GM19239 (cell line): ENCODE data around the gene DISP3.

Experiments used
- DNase-seq: peaks from one replicate; pipeline ENCODE4 v3.0.0; 2011; ENCODE audit warnings: low spot score; ENCODE audit not compliant: insufficient read length
- FAIRE-seq: peaks from 2 replicates; lab custom pipeline; 2011; peaks lifted over from hg19 to GRCh38; lab: Jason Lieb, UNC

Gene DISP3

DNA sequence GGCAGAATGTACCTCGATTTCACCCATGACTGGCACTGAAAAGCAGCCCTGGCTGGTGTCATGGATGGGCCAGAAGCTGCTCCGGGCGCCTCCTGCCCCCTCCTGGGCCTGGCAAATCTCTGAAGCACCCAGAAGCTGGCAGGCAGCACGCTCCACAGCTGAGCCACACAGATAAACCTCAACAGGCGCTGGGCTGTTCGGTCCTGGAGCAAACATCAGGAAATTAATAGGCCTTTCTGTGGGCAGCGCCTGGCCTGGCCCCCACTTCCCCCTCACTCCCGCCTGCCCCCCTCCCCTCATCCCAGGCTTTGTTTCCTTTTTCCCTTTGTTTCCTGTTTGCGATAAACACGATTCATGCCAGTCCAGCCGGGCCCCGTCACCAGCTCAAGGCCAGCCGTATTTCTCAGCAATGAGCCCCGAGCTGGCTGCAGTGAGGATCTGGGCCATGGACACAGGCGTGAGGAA lies 20.1 kb upstream of the DISP3 start:
- no peak for DNase-seq
- no peak for FAIRE-seq

DNA sequence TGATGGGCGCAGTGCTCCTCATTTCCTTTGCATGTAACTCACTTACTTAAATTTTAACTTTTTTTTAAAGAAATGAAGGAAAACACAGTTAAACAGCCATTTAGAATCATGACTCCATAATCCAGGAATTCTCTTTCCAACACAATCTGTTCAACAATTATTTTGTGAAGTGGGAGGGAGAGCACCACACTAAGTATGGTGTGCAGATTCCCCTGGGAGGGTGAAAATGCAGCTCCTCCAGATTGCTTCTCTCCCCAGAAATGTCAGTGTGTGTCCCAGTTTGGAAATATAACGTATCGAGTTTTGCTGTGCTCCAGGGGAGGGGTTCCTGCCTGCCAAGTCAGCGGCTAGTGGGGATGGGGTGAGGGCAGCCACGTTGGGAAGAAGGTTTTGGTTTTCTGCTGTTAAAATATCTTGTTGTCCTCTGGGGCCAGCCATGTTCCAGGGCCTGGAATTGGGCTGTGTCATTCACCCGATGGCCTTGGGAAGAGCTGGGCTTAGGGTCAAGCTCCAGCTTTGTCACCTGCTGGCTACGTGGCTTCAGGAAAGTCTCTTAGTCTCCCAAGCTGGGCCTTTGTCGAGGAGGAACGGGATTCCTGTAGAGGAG lies 17.3 kb upstream of the DISP3 start:
- DNase-seq: no peak
- no peak for FAIRE-seq

DNA sequence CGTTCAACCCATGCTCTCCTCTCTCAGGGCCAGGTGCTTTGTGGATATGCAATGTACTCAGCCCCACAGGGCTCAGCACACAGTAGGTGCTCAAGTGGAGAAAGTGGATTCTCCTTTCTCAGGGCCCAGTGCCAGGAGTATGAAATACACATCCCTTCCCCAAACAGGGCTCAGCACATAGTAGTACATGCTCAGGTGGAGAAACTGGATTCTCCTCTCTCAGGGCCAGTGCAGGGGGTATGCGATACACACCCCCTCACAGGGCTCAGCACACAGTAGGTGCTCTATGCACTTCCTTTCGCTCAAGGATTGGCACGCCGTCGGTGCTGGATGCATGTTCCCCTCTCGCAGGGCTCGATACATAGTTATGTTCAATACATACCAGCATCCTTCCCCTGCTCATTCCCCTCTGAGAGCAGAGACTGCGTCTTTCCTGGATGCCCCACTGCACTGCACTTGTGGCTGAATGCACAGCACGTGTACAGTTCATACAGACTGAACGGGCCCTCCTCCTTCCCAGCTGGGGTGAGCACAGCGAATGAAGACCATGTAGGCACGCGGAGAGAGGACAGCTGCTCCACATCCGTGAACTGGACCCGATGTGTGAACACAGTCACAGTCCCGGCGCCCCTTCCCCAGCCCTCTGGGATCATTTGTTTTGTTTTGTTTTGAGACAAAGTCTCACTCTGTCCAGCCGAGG lies 16.6 kb upstream of the DISP3 start:
- no peak for DNase-seq
- no peak for FAIRE-seq

DNA sequence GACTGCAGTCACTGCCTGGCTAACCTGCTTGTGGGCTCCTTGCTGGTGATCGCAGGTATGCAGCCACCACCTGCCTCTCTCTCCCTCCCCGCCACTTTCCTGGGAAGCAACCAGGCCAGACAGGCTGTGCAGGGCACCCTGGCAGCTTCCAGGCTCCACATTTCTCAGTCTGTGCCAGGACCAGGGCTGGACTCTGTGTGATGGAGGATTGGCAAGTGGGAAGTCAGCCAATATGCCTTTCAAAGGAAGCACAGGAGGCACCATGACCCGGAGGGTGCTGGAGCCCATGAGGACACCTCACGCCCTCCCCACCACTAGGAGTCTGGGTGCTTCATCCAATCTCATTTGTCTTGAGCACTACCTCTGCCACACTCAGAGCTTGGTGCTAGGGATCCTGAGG lies 15.8 kb upstream of the DISP3 start:
- no peak for DNase-seq
- FAIRE-seq: no peak

DNA sequence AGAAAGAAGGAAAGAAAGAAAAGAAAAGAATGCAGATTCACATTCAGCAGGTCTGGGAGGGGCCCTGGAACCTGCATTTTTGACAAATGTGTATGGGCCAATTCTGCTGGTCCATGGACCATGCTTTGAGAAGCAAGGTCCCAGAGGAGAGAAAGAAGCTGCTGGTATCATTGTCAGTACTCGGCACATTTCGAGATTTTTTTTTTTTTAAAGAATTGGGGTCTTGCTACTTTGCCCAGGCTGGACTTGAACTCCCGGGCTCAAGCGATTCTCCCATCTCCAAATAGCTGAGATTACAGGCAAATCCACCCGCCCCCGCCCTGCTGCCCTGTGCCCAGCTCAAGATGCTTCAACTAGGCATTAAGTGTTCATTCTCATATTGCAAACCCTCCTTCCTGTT lies 13.6 kb upstream of the DISP3 start:
- DNase-seq (no peak), FAIRE-seq (no peak)

DNA sequence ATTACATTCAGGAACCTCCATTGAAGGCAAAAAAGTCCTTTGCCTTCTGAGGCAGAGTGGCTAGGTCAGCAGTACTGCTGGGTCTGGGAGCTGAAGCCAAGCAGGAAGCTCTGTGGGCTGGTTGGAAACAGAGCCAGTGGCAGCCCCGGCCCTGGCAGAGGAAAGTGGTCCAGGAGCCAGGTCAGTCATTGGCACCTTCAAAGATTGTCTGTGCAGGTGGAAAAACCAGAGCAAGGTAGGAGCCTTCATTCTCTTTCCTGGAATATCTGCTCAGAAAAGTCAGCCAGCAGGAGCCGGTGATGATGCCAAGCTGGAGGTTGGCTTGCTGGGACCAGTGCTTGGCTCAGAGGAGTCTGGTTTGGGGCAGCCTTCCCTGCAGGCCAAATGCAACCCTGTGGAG lies 12.5 kb upstream of the DISP3 start:
- DNase-seq: no peak
- no peak for FAIRE-seq

DNA sequence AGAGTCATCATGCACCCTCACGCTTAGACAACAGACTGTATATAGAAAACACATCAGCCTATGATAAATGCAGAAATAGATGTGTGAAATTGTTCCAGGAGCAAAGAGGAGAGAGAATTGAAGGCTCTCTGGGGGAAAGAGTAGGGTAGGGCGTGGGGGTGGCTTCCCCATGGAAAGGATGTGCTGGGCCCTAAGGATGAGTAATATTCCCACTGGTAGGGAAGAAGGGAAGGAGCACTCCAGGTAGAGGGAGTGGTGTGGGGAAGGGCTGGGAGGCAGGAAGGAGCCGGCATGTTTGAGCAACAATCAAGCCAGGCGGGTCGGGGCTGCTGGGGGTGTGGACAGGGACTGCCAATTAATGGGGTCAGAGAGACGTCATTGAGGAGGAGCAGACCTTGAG lies 10.1 kb upstream of the DISP3 start:
- DNase-seq (no peak), FAIRE-seq (no peak)

DNA sequence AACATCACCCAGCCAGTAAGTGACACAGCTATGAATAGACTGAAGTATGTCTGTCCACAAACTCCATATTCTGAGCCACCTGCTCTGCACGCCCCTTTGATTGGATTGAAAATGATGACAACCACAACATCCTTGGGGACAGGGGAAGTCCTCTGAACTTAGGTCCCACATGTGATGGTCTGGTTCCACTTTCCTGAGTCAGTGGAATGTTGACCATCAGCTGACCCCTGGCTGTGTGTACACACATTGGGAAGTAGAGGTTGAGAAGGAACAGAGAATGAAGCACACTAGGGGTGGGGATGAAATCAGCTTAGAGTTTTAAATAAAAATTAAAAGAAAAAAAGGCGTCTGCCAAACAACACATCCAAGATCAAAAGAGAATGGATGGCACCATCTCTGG lies 8.0 kb upstream of the DISP3 start:
- FAIRE-seq: no peak

DNA sequence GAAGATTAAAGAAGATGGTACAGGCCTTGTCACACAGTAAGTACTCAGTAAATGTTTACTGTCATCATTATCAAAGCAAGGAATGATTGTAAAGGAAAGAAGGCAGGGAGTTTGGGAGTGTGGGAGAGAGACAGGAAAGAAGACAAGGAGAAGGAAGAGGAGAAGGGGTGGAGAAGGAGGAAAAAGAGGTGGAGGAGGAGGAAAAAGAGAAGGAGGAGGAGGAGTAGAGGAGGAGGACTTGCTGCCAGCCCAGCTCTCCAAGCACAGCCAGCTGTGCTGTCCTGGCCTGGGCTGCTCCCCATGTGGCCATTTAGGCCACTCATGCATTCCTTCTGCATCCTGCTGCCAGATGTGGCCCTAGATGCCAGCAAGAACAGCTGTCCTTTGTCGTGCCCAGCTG lies 7.5 kb upstream of the DISP3 start:
- FAIRE-seq: no peak

More for the DNA sequence above, 8.0 kb upstream of the DISP3 start:
- DNase-seq: no peak

DNA sequence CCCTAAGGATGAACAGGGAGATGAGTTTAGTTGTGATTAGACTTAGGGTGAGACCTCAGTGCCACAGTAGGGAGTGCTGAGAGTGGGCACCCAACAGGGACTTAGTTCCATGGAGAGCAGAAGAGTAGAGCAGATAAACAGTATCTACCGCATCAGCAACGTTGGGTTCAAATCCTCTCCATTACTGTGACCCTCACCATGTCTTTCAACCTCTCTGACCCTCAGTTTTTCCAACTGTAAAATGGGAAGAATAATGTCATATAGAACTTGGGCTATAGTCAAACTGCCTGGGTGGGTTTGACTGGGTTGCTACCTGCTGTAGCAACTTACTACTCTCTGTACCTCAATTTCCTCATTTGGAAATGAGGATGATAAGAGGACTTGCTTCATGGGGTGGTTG lies 6.7 kb upstream of the DISP3 start:
- DNase-seq: no peak
- no peak for FAIRE-seq

More for the DNA sequence above, 7.5 kb upstream of the DISP3 start:
- no peak for DNase-seq

DNA sequence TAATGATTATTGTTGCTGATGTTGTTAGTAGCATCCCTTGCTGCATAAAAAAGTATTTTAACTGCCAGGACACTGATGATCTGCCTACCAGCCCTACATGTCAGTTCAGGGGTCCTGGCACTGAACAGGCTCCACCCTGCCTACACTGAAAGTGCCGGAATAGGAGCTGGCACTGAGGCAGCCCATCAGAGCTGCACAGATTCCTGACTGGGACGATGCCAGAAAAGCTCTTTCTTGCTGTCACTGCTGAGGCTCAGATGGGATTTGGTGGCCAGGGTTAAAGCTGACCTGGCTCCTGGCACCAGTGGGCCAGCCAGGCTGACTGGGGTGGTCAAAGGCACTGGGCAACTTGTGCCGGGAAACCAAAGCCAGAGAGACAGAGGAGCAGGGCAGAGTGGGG lies 6.2 kb upstream of the DISP3 start:
- DNase-seq (no peak), FAIRE-seq (no peak)

DNA sequence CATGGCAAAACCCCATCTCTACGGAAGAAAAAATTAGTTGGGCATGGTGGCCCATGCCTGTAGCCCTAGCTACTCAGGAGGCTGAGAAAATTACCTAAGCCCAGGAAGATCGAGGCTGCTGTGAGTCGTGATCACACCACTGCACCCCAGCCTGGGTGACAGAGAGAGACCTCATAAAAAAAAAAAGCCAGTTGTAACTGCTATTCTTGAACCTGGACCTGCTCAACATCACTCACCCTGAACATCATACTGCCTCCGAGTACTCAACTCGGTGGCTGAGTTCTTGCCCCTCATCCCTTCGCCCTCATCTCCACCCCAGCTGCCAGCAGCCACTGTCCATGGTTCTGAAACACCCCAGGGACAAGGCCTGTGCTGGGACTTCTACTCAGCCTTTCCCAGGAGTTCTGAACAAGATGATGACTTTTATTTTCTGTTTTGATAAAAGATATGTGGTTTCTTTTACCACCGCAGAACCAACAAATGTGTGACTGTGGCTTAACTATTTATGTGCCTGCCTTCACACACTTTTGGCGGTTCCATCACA lies 5.4 kb upstream of the DISP3 start:
- FAIRE-seq: no peak
- DNase-seq: no peak

DNA sequence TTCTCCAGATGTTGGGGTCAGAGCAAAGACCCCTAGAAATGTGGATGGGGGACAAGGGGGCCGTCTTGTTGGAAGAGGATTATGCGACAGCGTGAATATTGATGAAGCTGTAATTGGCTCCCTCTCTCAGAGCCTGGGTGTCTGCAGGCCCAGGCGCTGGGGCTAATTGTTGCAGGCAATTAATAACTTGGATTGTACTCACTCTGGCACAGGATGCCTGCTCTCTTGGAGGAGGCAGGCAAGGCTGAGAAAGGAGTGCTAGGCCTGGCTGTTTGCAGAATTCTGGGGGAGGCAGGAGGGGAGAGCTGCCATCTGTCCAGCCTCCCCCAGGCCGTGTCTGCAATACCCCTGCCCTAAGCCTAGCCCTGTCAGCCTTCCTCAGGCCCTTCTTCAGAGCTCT lies 4.1 kb upstream of the DISP3 start:
- DNase-seq: no peak
- FAIRE-seq: no peak

DNA sequence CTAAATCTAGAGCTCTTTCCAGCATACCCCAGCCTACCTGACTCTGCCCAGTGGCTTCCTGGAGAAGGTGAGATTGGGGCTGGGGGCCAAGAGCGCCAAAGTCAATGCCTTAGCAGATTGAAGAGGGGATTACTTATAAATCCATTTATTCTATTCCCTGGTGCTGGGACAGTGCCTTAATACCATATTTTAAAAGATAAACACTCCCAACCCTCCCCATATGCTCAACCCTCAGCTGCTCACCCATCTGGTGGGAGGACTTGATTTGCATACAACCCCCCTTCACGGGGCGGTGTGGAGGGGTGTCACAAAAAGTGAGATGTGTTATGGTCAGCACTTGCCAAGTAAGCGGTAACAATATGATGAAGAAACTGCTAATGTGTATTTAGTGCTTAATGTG lies 3.2 kb upstream of the DISP3 start:
- no peak for DNase-seq
- no peak for FAIRE-seq

DNA sequence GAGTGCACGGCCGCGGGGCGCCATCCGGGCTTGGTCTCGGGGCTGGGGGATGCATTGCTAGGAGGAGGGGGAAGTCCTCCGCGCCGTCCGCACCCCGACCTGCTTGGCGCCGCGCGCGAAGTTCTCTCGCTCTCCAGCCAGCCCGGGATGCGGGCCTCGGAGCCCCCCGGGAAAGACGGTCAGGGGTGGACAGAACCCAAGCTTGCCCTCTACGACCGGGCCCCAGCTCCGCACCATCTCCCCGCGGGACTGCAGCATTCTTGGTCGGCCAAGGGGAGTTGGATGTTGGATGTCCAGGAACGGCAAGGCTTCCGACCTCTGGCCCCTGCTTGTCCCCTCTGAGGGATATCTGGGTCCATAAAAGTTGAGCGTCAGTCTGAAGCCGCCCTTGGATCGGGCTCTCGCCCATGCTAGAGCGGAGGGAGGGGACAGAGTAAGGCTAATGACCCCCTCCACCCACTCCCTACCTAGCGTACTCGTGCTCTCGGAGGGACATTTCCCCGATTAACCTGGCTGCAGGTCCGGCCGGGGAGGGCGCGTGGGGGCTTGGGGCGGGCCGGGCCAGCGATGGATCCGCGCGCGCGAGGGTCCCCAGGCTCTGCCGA lies 522 bp downstream of the DISP3 start:
- DNase-seq (no peak), FAIRE-seq (no peak)

DNA sequence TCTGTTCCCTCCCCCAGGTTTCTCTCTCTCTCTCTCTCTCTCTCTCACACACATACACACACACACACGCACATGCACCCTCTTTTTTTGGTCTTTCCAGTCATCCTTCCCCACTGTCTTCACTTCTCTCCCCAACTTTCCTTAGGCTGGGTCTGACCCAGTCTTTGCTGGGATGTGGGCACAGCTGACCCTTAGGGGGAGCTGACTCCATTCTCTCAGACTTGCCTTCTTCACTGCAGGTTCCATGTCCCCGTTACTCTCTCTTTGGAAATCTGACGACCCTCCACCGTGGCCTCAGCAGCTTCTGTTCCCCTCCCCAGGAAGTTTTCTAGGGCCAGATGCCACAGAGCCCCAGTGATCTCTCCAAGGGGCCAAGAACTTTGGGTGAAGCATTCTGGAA lies 2.1 kb downstream of the DISP3 start:
- DNase-seq (no peak), FAIRE-seq (no peak)

DNA sequence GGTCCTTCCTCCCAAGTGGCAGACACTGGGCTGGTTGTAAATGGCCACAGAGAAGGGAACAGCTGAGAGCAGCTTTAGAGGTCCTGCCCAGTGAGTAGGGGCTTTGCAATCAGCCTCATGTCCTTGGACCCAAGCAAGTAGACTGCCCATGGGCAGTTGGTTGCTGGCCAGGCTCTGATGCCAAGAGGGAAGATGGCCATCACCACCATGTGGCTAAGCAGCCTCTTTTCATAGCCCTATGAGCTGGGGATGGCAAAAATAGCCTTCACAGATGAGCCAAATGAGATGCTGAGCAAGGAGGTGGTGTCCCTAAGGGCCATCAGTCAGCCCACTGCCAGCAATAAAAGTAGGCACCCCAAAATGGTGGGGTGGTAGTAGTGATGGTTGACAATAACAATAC lies 3.2 kb downstream of the DISP3 start:
- DNase-seq: no peak
- FAIRE-seq: no peak

DNA sequence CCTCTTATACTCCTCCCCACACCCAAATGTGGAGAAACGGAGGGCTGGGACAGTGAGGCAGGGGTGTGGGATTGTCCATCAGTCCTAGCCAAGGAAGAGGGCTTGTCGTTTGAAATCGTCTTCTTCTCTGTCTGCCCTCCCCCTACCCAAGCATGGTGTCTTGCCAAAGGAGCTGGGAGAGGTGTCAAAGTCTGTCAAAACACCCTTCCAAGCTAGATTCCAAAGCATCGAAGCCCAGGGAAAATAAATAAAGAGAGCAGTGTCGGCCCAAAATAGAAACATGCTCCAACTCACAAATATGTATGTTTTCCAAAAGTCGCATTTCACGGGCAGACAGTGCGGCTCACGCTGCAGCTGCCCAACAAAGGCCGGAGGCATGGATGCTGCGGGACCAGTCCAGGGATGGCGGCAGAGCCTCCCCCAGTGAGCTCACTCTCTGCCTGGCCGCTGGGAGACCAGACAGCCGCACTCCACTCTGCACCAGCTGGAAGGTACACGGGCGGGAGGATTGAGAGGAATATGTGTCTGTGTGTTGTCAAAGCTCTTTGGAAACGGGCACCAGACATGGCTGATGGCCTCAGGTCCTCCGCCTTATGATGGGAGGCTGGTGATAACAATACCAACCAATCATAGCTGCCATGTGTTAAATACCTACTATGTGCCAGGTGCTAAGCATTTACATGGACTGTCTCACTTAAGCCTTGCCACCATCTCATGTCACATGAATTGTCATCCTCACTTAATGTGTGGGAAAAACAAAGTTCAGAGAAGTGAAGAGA lies 3.9 kb downstream of the DISP3 start:
- DNase-seq: no peak
- no peak for FAIRE-seq

DNA sequence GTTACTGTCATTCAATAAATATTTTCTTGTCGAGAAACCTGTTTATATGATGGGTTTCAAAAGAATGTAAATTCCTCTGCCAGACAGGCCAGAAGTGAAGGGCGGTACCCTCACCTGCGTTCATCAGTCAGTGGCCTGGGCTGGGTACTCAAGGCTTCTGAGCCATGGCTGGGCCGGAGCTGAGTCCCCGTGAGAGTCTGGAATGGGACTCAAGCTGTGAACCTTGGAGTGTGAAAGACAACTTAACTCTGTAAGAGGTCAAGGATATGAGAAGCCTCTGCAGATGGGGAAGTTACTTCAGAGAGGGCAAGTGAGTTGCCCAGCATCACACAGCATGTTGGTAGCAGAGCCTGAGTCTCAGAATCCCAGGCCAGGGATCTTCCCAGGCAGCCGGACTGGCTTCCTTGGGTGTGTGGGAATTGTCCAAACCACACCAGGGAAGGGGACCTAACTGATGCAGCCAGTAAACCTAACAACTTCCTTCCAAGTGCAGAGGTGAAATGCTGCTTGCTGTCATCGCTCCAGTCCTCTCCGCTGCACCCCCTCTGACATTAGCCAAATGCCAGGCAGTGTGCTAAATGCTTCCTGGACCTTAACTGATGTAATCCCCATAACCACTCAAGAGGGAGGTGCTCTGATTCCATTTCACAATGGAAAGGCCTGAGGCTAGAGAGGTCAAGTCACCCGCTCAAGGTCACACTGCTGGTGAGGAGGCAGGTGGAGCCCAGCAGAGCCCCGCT lies 4.8 kb downstream of the DISP3 start:
- DNase-seq: no peak
- FAIRE-seq: no peak

DNA sequence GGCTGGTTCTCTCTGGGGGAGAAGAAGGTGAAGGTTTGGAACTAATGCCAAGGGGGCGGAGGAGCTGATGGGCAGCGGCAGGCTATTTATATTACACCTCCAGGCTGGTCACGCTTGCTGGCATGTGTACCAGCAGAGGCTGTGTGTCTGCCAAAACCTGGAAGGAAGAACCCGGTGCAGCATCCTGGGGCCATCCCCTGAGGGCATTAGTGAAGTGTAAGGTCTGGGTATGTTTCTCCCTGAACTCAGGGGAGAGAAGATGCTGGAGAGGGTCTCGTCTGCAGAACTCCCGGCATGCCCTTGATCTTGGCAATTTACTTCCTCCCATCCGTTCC lies 5.3 kb downstream of the DISP3 start:
- DNase-seq (no peak), FAIRE-seq (no peak)
